Measurements from ENCODE around the gene ZBTB8A.

ZBTB8A gene

GRCh38 chr1:32538887-32539583 is at the start of gene ZBTB8A:
Gene ZBTB8A, plus strand, starts transcription at chr1:32539427. Its CDS starts 53,505 bp downstream, at chr1:32592932.
- H3K27ac ChIP-seq = peak within 1 kb of the TSS; percentile 91
- ChIA-PET POLR2A (ENCODE audit: low non-redundant PET) (interaction anchor here (0.5 to 0.6 kb wide), 2 partner anchors 18 to 36 kb away, joined by 3 to 4 read pairs; no protein-coding TSS in a partner anchor), CTCF (no interaction called here)
- TF ChIP-seq CTCF (conservative IDR thresholded peaks at IDR 0.05; ENCODE audit: low read depth) = no peak; the same call in 1 of the 2 replicates
- DNase-seq (ENCODE audit: low spot score) = peak; percentile 69

GRCh38 chr1:32489774-32490454 is 49.3 kb upstream of the ZBTB8A start:
- no peak for DNase-seq (ENCODE audit: low spot score)
- TF ChIP-seq CTCF (conservative IDR thresholded peaks at IDR 0.05; ENCODE audit: low read depth) = no peak
- POLR2A ChIA-PET (ENCODE audit: low non-redundant PET) = no interaction called here

GRCh38 chr1:32491386-32491785 is 47.8 kb upstream of the ZBTB8A start:
- DNase-seq (ENCODE audit: low spot score) = no peak
- H3K27ac ChIP-seq = no peak overlapping the region
- ChIA-PET CTCF (no interaction called here), POLR2A (ENCODE audit: low non-redundant PET) (no interaction called here)
- TF ChIP-seq CTCF (conservative IDR thresholded peaks at IDR 0.05; ENCODE audit: low read depth) = no peak

More at GRCh38 chr1:32489774-32490454, 49.3 kb upstream of the ZBTB8A start:
- H3K27ac ChIP-seq = no peak overlapping the region
- CTCF ChIA-PET = no interaction called here

GRCh38 chr1:32494196-32494595 is 45.0 kb upstream of the ZBTB8A start:
- ChIA-PET POLR2A (ENCODE audit: low non-redundant PET) (no interaction called here), CTCF (no interaction called here)

GRCh38 chr1:32494711-32495337 is 44.4 kb upstream of the ZBTB8A start:
- ChIA-PET POLR2A (ENCODE audit: low non-redundant PET) (no interaction called here), CTCF (interaction anchor here (0.6 kb wide), 1 partner anchor 1008 kb away, joined by 5 read pairs; no protein-coding TSS in a partner anchor)
- TF ChIP-seq CTCF (conservative IDR thresholded peaks at IDR 0.05; ENCODE audit: low read depth) = no peak
- no peak for DNase-seq (ENCODE audit: low spot score)
- H3K27ac ChIP-seq = no peak overlapping the region

More at GRCh38 chr1:32494196-32494595, 45.0 kb upstream of the ZBTB8A start:
- TF ChIP-seq CTCF (conservative IDR thresholded peaks at IDR 0.05; ENCODE audit: low read depth) = no peak
- no peak overlapping the region for H3K27ac ChIP-seq
- peak; percentile 55 for DNase-seq (ENCODE audit: low spot score)

GRCh38 chr1:32496127-32496526 is 43.1 kb upstream of the ZBTB8A start:
- CTCF ChIA-PET = interaction anchor here (0.6 to 0.7 kb wide), 2 partner anchors 24 to 131 kb away, joined by 4 to 8 read pairs; no protein-coding TSS in a partner anchor
- no peak for TF ChIP-seq CTCF (conservative IDR thresholded peaks at IDR 0.05; ENCODE audit: low read depth)
- no peak for DNase-seq (ENCODE audit: low spot score)
- POLR2A ChIA-PET (ENCODE audit: low non-redundant PET) = no interaction called here
- H3K27ac ChIP-seq = no peak overlapping the region
